GM10248 (cell line): ENCODE results near the gene DCUN1D4.

ENCODE experiments used
- CTCF ChIA-PET: fragments of 300-600 bp; sonication (Branson Sonifier 250); formaldehyde crosslinking; extraction: SDS; loops from one replicate; lab custom pipeline; 2021; ENCODE audit warnings: antibody characterized with exemption; lab: Yijun Ruan, JAX
- POLR2A ChIA-PET: fragments of 350-650 bp; sonication (Branson Sonifier 250); formaldehyde crosslinking; extraction: SDS; loops from one replicate; lab custom pipeline; 2020; ENCODE audit warnings: antibody characterized with exemption; lab: Yijun Ruan, JAX
- DNase-seq: peaks from one replicate; pipeline ENCODE4 v3.0.0; 2012; ENCODE audit errors: extremely low spot score
- TF ChIP-seq, protein P1 (sequence below): IDR thresholded peaks from 2 replicates; pipeline ENCODE4 v1.5.1; 2012; ENCODE audit warnings: mild to moderate bottlenecking, low read depth; ENCODE audit errors: extremely low read depth, missing control alignments, control extremely low read depth

DCUN1D4 gene

DNA sequence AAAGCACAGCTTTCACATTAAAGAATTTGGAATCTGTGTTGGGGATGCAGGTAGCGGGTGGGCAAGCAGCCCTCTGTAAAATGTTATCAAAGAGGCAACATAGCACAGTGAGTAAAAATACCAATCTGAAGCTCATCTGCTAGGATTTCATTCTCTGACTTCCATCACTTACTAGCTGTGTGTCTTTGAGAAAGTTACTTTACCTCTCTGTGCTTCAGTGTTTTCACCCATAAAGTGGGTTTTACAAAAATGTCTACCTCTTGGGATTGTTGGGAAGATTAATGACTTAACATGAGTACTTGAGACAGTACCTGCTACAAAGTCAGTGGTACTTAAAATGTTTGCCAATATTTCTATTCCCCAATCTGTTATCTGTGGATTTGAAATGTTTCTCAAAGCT lies 7.9 kb upstream of the DCUN1D4 start:
- POLR2A ChIA-PET = no interaction called here
- CTCF ChIA-PET = no interaction called here
- TF ChIP-seq, protein P1, sequence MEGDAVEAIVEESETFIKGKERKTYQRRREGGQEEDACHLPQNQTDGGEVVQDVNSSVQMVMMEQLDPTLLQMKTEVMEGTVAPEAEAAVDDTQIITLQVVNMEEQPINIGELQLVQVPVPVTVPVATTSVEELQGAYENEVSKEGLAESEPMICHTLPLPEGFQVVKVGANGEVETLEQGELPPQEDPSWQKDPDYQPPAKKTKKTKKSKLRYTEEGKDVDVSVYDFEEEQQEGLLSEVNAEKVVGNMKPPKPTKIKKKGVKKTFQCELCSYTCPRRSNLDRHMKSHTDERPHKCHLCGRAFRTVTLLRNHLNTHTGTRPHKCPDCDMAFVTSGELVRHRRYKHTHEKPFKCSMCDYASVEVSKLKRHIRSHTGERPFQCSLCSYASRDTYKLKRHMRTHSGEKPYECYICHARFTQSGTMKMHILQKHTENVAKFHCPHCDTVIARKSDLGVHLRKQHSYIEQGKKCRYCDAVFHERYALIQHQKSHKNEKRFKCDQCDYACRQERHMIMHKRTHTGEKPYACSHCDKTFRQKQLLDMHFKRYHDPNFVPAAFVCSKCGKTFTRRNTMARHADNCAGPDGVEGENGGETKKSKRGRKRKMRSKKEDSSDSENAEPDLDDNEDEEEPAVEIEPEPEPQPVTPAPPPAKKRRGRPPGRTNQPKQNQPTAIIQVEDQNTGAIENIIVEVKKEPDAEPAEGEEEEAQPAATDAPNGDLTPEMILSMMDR = no peak
- DNase-seq = no peak

GRCh38 chr4:51835855-51836254 lies 7.1 kb upstream of the DCUN1D4 start:
- ChIA-PET CTCF (no interaction called here), POLR2A (no interaction called here)
- TF ChIP-seq, protein P1 = no peak
- no peak for DNase-seq

- TF ChIP-seq, protein P1 = no peak
- ChIA-PET POLR2A (no interaction called here), CTCF (interaction anchor here (1.0 kb wide), 1 partner anchor 9 kb away, joined by 3 read pairs; no protein-coding TSS in a partner anchor)
- no peak for DNase-seq
Observed at GRCh38 chr4:51836549-51836948, 6.4 kb upstream of the DCUN1D4 start.

GRCh38 chr4:51840781-51841180 lies 2.2 kb upstream of the DCUN1D4 start:
- ChIA-PET POLR2A (no interaction called here), CTCF (interaction anchor here (0.8 to 3.4 kb wide), 5 partner anchors 9 to 31 kb away, joined by 3 to 19 read pairs (median 3); no protein-coding TSS in a partner anchor)
- DNase-seq = no peak
- TF ChIP-seq, protein P1 = no peak

GRCh38 chr4:51842167-51842553 lies 793 bp upstream of the DCUN1D4 start:
- DNase-seq = peak; percentile 18
- TF ChIP-seq, protein P1 = no peak
- CTCF ChIA-PET = interaction anchor here (0.9 to 3.4 kb wide), 8 partner anchors 10 to 195 kb away, joined by 3 to 19 read pairs (median 4); no protein-coding TSS in a partner anchor
- POLR2A ChIA-PET = interaction anchor here (1.3 kb wide), 1 partner anchor 870 kb away, joined by 6 read pairs; no protein-coding TSS in a partner anchor

GRCh38 chr4:51843309-51844152 lies 578 bp downstream of the DCUN1D4 start:
- POLR2A ChIA-PET = interaction anchor here (0.6 to 1.3 kb wide), 2 partner anchors 77 to 869 kb away, joined by 3 to 6 read pairs; no protein-coding TSS in a partner anchor
- DNase-seq = peak; percentile 75
- TF ChIP-seq, protein P1 = no peak
- CTCF ChIA-PET = interaction anchor here (1.2 to 3.4 kb wide), 6 partner anchors 10 to 194 kb away, joined by 3 to 19 read pairs (median 4); no protein-coding TSS in a partner anchor
